Heart left ventricle (tissue), 13 donors: ENCODE data around the gene AP5M1.

Experiments
- POLR2A ChIP-seq, 2 donors: fragments of 450-650 bp; IDR thresholded peaks; one replicate each; pipeline ENCODE4 v1.6.1; 2017; ENCODE audit warnings: antibody characterized with exemption in 2 of 2, mild to moderate bottlenecking in 2 of 2, moderate library complexity in 2 of 2
- TF ChIP-seq, protein P1 (sequence below), 12 donors: fragments of 200-600 bp; sonication (generic) in 4 of 12; IDR thresholded peaks; one replicate each; pipeline versions ENCODE4 v1.5.0 to v1.8.0; 2018 to 2022; ENCODE audit warnings: antibody characterized with exemption in 12 of 12, mild to moderate bottlenecking in 5 of 12
- donor health status: ischemic (EF 13 %, LVEDD 7.1; RV severe dilation, severe dysfunction).
- donor health status: DM: no; HTN: yes; CAD: no.
- donor health status: DM: no; HTN: no; CAD: no.
- donor health status: ischemic (EF 25% LVEDD 6.9; RV normal size, moderate dysfunction).
- donor health status: ischemic (EF 25% LVEDD 5.7; RV mildly dilated, moderate dysfunction).
- donor health status: ischemic (EF 35%, LVEDD 5.7; RV mildly dilated, moderate dysfunction).
- donor health status: nonischemic (EF 11% LVEDD 7.7; RV severe dilation, severe dysfunction).
- donor health status: DM: yes; HTN: yes; CAD: no.
- donor health status: PGD.
- donor health status: ischemic (EF 29% LVEDD 5.4; RV normal size, mild dysfunction).
- donor health status: nonischemic (EF 23%, LVEDD 6.1; RV moderate dilation, normal function).

DNA sequence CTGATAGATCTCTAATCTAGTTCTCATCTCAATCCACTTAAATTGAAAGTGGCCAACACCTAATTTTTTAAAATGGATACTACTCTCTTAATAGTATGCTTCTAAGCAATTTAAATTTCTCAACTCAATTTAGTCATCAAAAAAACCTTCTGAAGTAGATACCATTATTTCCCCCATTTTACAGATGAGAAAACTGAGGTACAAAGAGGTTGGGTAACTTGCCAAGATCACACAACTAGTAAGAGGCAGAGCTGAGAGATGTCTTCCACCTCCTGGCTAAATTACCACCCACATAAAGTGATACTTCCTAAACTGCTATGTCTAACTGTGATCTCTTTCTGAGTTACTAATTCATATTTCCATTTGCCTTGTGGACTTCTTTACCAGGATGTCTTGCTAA is 6.7 kb upstream of the AP5M1 start:
- TF ChIP-seq, protein P1, sequence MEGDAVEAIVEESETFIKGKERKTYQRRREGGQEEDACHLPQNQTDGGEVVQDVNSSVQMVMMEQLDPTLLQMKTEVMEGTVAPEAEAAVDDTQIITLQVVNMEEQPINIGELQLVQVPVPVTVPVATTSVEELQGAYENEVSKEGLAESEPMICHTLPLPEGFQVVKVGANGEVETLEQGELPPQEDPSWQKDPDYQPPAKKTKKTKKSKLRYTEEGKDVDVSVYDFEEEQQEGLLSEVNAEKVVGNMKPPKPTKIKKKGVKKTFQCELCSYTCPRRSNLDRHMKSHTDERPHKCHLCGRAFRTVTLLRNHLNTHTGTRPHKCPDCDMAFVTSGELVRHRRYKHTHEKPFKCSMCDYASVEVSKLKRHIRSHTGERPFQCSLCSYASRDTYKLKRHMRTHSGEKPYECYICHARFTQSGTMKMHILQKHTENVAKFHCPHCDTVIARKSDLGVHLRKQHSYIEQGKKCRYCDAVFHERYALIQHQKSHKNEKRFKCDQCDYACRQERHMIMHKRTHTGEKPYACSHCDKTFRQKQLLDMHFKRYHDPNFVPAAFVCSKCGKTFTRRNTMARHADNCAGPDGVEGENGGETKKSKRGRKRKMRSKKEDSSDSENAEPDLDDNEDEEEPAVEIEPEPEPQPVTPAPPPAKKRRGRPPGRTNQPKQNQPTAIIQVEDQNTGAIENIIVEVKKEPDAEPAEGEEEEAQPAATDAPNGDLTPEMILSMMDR (IDR thresholded peaks at IDR 0.05) = no peak
- no peak for TF ChIP-seq POLR2A (IDR thresholded peaks at IDR 0.05)
